HK-2 (cell line): ENCODE data around the gene REV3L.
"Not testable (repeated sequence)": the region's sequence is repeated elsewhere in the genome, so short reads cannot be mapped to it uniquely, and the experiment has no call there.

ENCODE experiments used
- DNase-seq: peaks from one replicate; pipeline ENCODE4 v3.0.0-alpha.2; 2018; ENCODE audit not compliant: unreplicated experiment

Gene REV3L

DNA sequence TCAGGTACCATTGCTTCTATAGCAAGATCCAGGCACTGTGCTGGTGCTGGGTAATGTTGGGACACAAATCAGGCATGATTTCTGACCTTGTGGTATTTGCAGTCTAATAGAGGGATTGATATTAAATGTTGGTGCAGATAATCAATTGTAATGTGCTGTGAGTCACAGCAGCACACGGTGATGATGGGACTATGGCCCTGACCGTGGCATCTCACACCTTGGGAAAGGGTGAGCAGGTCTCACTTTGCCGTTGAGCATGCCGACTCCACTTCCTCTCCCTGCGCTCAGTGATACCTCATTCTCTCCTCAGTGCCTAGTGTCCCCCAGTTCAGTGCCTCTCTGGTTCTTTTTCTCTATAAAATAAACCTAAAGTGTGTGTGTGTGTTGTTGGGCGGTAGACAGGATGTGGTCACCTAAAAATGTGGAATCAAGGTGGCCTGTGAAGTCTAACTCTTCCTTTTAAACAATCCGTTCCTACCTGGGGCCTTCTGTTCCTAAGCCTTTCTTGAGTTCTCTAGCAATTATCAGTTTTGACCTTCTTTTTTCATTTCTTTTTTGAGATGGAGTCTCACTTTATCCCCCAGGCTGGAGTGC, 188.5 kb downstream of the REV3L start:
- DNase-seq, result no peak

DNA sequence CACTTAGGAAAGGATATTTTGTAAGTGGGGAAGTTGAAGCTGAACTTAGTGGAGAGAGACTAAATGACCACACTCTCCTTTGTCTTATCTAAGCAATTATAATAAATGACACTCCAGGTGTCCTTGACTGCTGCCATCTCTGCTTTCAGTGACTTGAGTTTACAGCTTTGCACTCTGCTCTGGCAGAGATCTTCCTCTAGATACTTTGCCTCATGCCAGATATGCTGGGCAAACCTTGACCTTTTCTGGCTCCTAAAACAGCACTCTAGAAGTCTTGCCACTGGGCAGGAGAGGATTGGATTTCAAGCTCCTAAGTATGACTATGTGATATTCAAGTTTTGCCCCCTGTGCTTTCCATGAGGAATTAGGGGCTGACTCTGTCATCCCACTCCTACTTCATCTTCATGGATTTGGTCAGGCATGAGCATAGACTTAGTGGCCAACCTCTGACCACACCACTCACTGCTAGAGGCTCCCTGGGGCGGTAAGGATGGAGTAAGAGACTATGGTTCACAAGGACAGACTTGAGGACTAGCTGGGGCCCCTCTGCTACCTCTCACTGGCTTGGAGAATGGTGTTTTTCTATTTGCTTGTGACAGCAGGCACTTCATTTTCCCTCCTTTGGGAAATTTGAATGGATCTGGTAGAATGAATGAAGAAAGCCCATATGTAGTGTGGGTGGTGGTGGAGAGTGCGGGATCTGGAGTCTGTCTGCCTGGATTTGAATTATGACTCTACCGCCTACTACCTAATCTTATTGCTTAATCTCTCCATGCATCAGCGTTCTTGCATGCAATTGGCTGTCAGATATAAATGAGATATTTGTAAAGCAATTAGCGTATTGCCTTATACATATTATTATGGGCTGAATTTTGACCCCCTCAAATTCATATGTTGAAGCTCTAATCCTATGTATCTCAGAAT, 191.4 kb downstream of the REV3L start:
- no peak for DNase-seq

DNA sequence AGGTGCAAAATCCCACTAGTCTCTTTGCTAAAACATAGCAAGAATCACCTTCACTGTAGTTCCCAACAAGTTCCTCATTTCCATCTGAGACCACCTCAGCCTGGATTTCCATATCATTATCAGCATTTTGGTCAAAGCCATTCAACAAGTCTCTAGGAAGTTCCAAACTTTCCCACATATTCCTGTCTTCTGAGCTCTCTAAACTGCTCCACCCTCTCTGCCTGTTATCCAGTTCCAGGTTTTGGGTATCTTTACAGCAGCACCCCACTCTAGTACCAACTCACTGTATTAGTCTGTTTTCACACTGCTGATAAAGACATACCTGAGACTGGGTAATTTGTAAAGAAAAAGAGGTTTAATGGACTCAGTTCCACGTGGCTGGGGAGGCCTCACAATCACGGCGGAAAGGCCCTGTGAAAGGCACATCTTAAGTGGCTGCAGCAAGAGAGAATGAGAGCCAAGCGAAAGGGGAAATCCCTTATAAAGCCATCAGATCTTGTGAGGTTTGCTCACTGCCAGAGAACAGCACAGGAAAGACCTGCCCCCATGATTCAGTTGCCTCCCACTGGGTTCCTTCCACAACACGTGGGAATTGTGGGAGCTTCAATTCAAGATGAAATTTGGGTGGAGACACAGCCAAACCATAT, 192.2 kb downstream of the REV3L start:
- DNase-seq, result peak; percentile 37

GRCh38 chr6:111284356-111284755, 198.7 kb downstream of the REV3L start:
- DNase-seq, result not testable (repeated sequence)

DNA sequence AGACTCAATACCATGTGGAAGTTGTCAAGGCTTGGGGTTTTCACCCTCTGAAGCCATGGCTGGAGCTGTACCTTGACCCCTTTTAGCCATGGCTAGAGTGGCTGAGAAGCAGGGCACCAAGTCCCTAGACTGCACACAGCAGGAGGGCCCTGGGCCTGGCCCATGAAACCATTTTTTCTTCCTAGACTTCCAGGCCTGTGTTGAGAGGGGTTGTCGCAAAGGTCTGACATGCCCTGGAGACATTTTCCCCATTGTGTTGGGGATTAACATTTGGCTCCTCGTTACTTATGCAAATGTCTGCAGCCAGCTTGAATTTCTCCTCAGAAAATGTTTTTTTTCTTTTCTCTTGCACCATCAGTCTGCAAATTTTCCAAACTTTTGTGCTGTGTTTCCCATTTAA, 199.3 kb downstream of the REV3L start:
- DNase-seq, result no peak

DNA sequence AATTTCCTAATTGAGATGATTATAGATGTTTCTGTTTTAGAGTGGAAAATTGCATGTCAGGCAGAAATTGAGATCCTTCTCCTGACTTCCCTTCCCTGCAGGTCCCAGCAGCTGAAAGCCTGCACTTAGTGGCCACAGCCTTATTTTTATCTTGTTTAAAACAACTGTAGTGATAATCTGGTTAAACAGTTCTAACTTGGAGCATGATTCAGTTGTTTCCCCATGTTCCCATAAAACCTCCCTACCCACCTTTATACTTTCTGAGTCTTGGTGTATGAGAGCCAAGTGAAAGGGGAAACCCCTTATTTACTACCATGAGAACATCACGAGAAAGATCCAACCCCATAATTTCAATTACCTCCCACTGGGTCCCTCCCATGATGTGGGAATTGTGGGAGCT, 200.5 kb downstream of the REV3L start:
- DNase-seq, result no peak

- DNase-seq, result no peak
Measured at GRCh38 chr6:111280445-111280955, 202.5 kb downstream of the REV3L start.

DNA sequence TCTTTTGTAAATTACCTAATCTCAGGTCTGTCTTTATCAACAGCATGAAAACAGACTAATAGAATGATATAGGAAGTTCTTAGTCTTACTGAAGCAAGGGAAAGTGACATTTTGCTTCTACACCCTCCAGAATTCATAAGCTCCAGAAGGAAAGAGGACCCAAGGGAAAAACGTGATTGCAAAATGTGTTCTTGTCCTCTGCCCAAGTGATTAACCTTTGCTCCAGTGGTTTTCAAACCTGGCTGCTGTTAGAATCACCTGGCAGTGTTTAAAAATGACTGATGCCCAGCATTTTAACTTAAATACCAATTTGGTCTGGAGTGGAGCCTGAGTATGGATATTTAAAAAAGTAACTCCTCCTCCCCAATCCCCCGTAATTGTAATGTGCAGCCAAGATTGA, 204.3 kb downstream of the REV3L start:
- DNase-seq, result no peak

GRCh38 chr6:111277819-111278218, 205.2 kb downstream of the REV3L start:
- no peak for DNase-seq

- no peak for DNase-seq
Measured at GRCh38 chr6:111276736-111277135, 206.3 kb downstream of the REV3L start.

GRCh38 chr6:111276335-111276734, 206.7 kb downstream of the REV3L start:
- DNase-seq, result no peak

GRCh38 chr6:111274593-111275217, 208.3 kb downstream of the REV3L start:
- DNase-seq, result no peak

DNA sequence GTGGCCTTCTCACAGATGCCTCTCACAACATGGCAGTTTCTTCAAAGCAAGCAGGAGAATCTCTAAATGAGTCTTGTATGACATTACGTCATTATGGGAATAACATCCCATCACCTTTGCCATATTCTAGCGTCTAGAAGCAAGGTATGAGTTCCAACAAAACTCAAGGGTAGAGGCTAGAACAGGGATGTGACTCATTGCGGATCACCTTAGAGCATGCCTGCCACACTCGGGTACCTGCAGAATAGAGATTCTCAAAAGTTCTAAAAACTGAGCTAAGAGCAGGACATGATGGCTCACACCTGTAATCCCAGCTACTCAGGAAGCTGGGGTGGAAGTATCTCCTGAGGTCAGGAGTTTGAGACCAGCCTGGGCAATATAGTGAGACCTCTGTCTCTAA, 212.9 kb downstream of the REV3L start:
- DNase-seq, result no peak

- DNase-seq, result no peak
Measured at GRCh38 chr6:111269401-111269970, 213.5 kb downstream of the REV3L start.

DNA sequence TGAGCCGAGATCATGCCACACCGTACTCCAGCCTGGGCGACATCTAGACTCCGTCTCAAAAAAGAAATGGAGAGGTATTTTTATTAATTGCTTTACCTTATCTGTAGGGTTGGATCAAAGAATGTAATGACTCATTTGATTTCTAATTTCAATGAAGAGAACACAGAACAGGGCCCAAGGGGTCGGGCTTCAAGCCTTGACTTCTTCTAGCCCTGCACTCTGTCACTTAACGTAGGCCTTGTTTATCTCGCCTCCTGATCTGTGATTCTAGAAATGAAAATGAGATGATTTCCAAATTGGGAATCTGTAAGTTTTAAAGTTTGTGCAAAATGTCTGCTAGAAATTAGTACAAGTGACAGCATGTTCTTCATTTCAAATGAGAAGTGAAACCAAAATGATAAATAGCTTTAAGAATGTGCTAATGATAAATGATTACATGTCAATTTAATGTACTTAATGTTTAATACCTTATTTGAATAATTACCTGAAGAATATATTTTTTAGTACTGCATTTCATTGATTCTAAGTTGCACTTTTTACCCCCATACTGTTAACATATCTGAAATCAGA, 215.2 kb downstream of the REV3L start:
- no peak for DNase-seq

DNA sequence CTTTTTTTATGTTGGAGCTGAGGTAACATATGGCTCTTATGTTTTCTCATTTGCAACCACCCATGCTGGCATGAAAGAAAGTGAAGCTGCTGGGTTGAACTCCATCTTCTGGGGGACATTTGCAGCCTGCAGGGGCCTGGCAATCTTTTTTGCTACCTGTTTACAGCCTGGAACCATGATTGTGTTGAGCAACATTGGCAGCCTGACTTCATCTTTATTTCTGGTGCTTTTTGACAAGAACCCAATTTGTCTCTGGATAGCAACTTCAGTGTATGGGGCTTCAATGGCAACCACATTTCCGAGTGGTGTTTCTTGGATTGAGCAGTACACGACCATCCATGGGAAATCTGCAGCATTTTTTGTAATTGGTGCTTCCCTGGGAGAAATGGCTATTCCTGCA, 216.7 kb downstream of the REV3L start:
- no peak for DNase-seq

DNA sequence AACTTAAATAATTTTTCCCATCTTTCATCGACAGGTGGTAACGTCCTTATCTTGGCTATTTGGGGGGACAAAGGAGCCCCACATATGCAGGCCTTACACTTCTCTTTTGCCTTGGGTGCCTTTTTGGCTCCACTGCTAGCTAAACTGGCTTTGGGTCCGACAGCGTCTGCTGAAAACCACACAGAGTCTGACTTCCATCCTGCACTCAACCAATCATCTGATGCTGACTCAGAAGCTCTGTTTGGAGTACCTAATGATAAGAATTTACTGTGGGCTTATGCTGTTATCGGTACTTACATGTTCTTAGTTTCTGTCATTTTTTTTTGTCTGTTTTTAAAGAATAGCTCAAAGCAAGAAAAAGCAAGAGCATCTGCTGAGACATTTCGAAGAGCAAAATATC, 217.2 kb downstream of the REV3L start:
- no peak for DNase-seq

GRCh38 chr6:111263837-111264236, 219.2 kb downstream of the REV3L start:
- no peak for DNase-seq

DNA sequence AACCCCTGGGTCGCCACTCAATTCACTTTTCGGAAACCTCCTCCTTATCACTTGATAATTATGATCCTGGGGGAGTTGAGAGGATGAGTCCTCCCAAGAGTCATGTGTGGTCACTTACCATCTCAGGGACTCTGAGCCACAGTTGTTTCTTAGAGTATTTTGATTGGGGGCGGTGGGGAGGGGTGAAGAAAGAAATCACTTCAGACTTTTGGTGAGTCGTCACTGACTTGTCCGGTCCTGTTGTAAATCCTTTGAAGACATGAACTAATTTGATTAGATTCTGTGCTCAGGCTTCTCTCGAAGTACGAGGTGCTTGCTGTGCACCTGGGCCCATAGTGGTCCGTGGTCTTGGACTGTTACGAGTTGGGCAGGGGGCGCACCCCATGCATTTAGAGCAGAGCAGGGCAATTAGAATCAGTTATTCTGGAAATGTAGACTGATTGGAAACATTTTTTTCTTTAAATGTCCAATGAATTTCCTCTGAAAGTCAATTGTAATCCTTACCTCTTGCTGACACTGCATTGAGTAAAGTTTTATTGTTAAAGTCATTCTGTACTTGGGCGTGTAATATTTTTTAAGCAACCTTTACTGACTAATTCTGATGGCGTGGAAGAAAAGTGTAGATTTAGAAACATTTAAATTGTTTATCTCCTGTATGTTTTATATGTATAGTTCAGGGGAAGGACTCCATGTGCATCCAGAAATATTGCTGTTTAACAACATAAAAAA, 222.3 kb downstream of the REV3L start:
- DNase-seq, result no peak

- DNase-seq, result peak; percentile 98
Measured at GRCh38 chr6:111259089-111259831, 223.8 kb downstream of the REV3L start.
